CD4-positive, alpha-beta memory T cell (primary cell): ENCODE results near the gene TBC1D20. TPM values are rescaled to one million over a fixed set of nuclear protein-coding genes. Genes with fewer than 3 reads are reported as not detected.
A peak's percentile ranks its signal among the peaks of the same experiment; 100 is the strongest.

Experiments used
- CTCF ChIA-PET: fragments of 350-600 bp; sonication (Branson Sonifier 250); formaldehyde crosslinking; loops from one replicate; lab custom pipeline; 2021; ENCODE audit warnings: inconsistent platforms; ENCODE audit not compliant: partially characterized antibody; lab: Charles Lee
- POLR2A ChIA-PET: fragments of 350-600 bp; sonication (Branson Sonifier 250); formaldehyde crosslinking; loops from one replicate; lab custom pipeline; 2021; ENCODE audit not compliant: partially characterized antibody; lab: Charles Lee
- DNase-seq, 5 donors: peaks; one replicate each; pipeline versions ENCODE4 v3.0.0 to v3.0.0-alpha.2; 2020 to 2022; ENCODE audit warnings: mixed read lengths in 1 of 5
- H3K27ac ChIP-seq: one replicate; pipeline ENCODE4 v1.7.0; 2013; ENCODE audit warnings: low read depth, low read length
- H3K27me3 ChIP-seq: 2 replicates; pipeline ENCODE4 v1.7.0; 2013; ENCODE audit warnings: mild to moderate bottlenecking, low read length, moderate library complexity; ENCODE audit not compliant: insufficient read depth
- H3K36me3 ChIP-seq: 2 replicates; pipeline ENCODE4 v1.7.0; 2013; ENCODE audit warnings: mild to moderate bottlenecking, low read length, moderate library complexity; ENCODE audit not compliant: insufficient read depth
- H3K4me1 ChIP-seq: 2 replicates; pipeline ENCODE4 v1.7.0; 2013; ENCODE audit warnings: mild to moderate bottlenecking, low read length, moderate library complexity; ENCODE audit not compliant: insufficient read depth
- H3K4me3 ChIP-seq, 2 donors: one replicate each; pipeline ENCODE4 v1.7.0; 2013; ENCODE audit warnings: low read length in 2 of 2, mild to moderate bottlenecking in 1 of 2
- H3K9me3 ChIP-seq, 2 donors: one replicate each; pipeline ENCODE4 v1.7.0; 2013; ENCODE audit warnings: low read length in 2 of 2, control low read depth in 1 of 2; ENCODE audit not compliant: control insufficient read depth in 1 of 2
- H3K27ac Mint-ChIP-seq, 7 donors: one replicate each; pipeline ENCODE4 v1.8.0; 2020 to 2021; ENCODE audit warnings: mixed read lengths in 7 of 7, mild to moderate bottlenecking in 6 of 7, inconsistent platforms in 3 of 7, moderate library complexity in 3 of 7
- H3K27me3 Mint-ChIP-seq, 2 donors: one replicate each; pipeline ENCODE4 v1.8.0; 2020 to 2021; ENCODE audit warnings: mixed read lengths in 2 of 2
- H3K36me3 Mint-ChIP-seq, 2 donors: one replicate each; pipeline ENCODE4 v1.8.0; 2020 to 2021; ENCODE audit warnings: mixed read lengths in 2 of 2, inconsistent platforms in 1 of 2, mild to moderate bottlenecking in 1 of 2
- H3K4me1 Mint-ChIP-seq, 4 donors: one replicate each; pipeline ENCODE4 v1.8.0; 2020 to 2021; ENCODE audit warnings: mixed read lengths in 4 of 4, mild to moderate bottlenecking in 1 of 4
- H3K4me3 Mint-ChIP-seq, 8 donors: one replicate each; pipeline ENCODE4 v1.8.0; 2020 to 2021; ENCODE audit warnings: mixed read lengths in 8 of 8, mild to moderate bottlenecking in 7 of 8, moderate library complexity in 6 of 8, inconsistent platforms in 3 of 8
- H3K9me3 Mint-ChIP-seq, 8 donors: one replicate each; pipeline ENCODE4 v1.8.0; 2020 to 2021; ENCODE audit warnings: mixed read lengths in 8 of 8, mild to moderate bottlenecking in 5 of 8, inconsistent platforms in 3 of 8, moderate library complexity in 1 of 8
- intact Hi-C: fragments of 100-400 bp; cut with micrococcal nuclease; formaldehyde crosslinking; loops from one replicate; pipeline ENCODE4 v1.15.1; 2023
- polyA plus RNA-seq, 2 donors: library from polyadenylated mRNA; unstranded; fragments of 300-500 nt; fragmentation: Illumina TruSeq; gene quantifications; one replicate each; pipeline ENCODE4 v1.2.3, GENCODE V29; 2021
- total RNA-seq, 2 experiments: library from RNA; stranded (reverse); gene quantifications; one replicate each; pipeline ENCODE4 v1.2.3, GENCODE V29; 2021

Gene TBC1D20
- total and polyA plus RNA-seq, 4 experiments from 2014 or later, result 19.3 to 42.9 (median 32.5) TPM

DNA sequence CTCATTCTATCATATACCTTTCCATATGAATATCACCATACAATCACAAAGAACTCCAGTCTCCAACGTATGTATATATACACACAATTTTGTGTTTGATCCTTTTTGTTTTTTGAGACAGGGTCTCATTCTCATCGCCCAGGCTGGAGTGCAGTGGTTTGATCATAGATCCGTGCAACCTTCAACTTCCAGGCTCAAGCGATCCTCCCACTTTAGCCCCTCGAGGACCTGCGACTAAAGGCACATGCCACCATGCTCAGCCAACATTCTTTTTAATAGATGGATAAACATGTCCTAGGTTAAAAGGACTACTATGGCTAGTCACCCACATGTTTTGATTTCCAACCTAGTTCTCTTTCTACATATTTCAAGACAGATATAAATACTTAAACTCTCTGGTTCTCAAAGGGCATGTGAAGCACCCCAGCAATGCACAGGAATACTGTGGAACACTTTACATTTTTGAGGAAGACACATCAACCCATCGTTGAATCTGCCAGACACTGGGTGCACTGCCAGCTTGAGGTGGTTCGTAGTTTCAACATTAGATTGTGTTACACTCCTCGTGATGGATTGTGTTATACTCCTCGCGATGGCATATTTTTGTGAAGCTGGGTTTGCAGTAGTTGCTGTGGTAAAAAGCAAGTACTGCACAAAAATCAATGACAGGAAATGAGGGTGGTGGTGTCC is 40.9 kb upstream of the TBC1D20 start:
- ChIA-PET POLR2A (interaction anchor here (0.7 kb wide), 1 partner anchor 11 kb away, joined by 3 read pairs; no protein-coding TSS in a partner anchor), CTCF (interaction anchor here (1.0 kb wide), 1 partner anchor 142 kb away, joined by 3 read pairs; no protein-coding TSS in a partner anchor)
- Mint-ChIP-seq H3K36me3 (peaks cover 50 to 66% of the 10 kb centered on the region in 2 donors), H3K4me3 (no peak overlapping the region), H3K27me3 (no peaks in the 10 kb centered on the region), H3K27ac (peak overlapping the region in 2 of 7 donors; percentile 11 to 43), H3K9me3 (no peaks in the 10 kb centered on the region), H3K4me1 (no peaks in the 10 kb centered on the region)
- Histone ChIP-seq H3K9me3 (no peaks in the 10 kb centered on the region), H3K4me3 (no peak overlapping the region), H3K36me3 (peaks cover 62% of the 10 kb centered on the region), H3K27me3 (no peaks in the 10 kb centered on the region), H3K4me1 (no peaks in the 10 kb centered on the region), H3K27ac (no peak overlapping the region)
- intact Hi-C loops, result no loop called here
- no peak for DNase-seq

GRCh38 chr20:497979-498378 is 35.6 kb upstream of the TBC1D20 start:
- H3K27ac Mint-ChIP-seq, result no peak overlapping the region
- no peak overlapping the region for H3K4me3 Mint-ChIP-seq
- no peaks in the 10 kb centered on the region for H3K4me1 ChIP-seq
- peaks cover 54 to 70% of the 10 kb centered on the region in 2 donors for H3K36me3 Mint-ChIP-seq
- no peaks in the 10 kb centered on the region for H3K4me1 Mint-ChIP-seq
- ChIA-PET POLR2A (no interaction called here), CTCF (no interaction called here)
- H3K36me3 ChIP-seq, result peaks cover 59% of the 10 kb centered on the region
- no peak for DNase-seq
- H3K27ac ChIP-seq, result no peak overlapping the region
- H3K4me3 ChIP-seq, result no peak overlapping the region
- intact Hi-C loops, result no loop called here
- H3K27me3 Mint-ChIP-seq, result no peaks in the 10 kb centered on the region
- H3K9me3 ChIP-seq, result no peaks in the 10 kb centered on the region
- H3K27me3 ChIP-seq, result no peaks in the 10 kb centered on the region
- H3K9me3 Mint-ChIP-seq, result no peaks in the 10 kb centered on the region

DNA sequence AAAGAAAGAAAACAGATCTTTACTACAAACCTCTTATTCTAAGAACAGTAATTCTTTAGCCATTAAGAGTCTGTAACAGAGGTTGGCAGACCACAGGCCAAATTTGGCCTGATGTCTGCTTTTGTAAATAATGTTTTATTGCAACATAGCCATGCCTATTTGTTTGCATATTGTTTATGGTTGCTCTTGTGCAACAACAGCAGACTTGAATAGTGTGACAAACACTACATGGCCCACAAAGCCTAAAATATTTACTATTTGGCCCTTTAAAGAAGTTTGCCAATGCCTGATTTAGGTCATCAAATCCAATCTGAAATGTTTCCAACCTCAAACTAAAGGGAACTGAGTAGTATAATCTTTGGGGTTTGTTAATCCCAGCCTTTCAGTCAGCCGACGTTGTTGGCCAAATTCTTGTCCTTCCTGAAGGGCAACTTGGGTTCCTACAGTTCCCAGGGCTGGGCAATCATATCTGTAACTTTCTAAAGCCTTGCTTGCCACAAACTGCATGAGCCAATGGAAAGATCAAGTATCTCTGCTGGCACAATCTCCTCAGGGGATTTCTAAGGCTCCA is 33.9 kb upstream of the TBC1D20 start:
- H3K27me3 Mint-ChIP-seq, result no peaks in the 10 kb centered on the region
- peaks cover 53 to 74% of the 10 kb centered on the region in 2 donors for H3K36me3 Mint-ChIP-seq
- H3K27ac Mint-ChIP-seq, result peak overlapping the region in 1 of 7 donors; percentile 57
- Histone ChIP-seq H3K4me1 (no peaks in the 10 kb centered on the region), H3K4me3 (no peak overlapping the region), H3K9me3 (no peaks in the 10 kb centered on the region), H3K27ac (no peak overlapping the region), H3K27me3 (no peaks in the 10 kb centered on the region), H3K36me3 (peaks cover 54% of the 10 kb centered on the region)
- H3K9me3 Mint-ChIP-seq, result no peaks in the 10 kb centered on the region
- no peak overlapping the region for H3K4me3 Mint-ChIP-seq
- intact Hi-C loops, result no loop called here
- DNase-seq, result no peak
- ChIA-PET CTCF (no interaction called here), POLR2A (no interaction called here)
- no peaks in the 10 kb centered on the region for H3K4me1 Mint-ChIP-seq

GRCh38 chr20:492159-492558 is 29.8 kb upstream of the TBC1D20 start:
- no peaks in the 10 kb centered on the region for H3K4me1 ChIP-seq
- no peaks in the 10 kb centered on the region for H3K27me3 Mint-ChIP-seq
- peaks cover 59% of the 10 kb centered on the region for H3K36me3 ChIP-seq
- ChIA-PET CTCF (interaction anchor here (1.0 to 1.6 kb wide), 2 partner anchors 13 to 137 kb away, joined by 3 to 5 read pairs; no protein-coding TSS in a partner anchor), POLR2A (interaction anchor here (1.1 kb wide), 1 partner anchor 11 kb away, joined by 3 read pairs; no protein-coding TSS in a partner anchor)
- no peak for DNase-seq
- H3K9me3 ChIP-seq, result no peaks in the 10 kb centered on the region
- intact Hi-C loops, result no loop called here
- peaks cover 55 to 75% of the 10 kb centered on the region in 2 donors for H3K36me3 Mint-ChIP-seq
- H3K27me3 ChIP-seq, result no peaks in the 10 kb centered on the region
- no peak overlapping the region for H3K4me3 ChIP-seq
- H3K4me3 Mint-ChIP-seq, result no peak overlapping the region
- no peaks in the 10 kb centered on the region for H3K9me3 Mint-ChIP-seq
- H3K27ac ChIP-seq, result no peak overlapping the region
- H3K4me1 Mint-ChIP-seq, result no peaks in the 10 kb centered on the region
- no peak overlapping the region for H3K27ac Mint-ChIP-seq

- intact Hi-C loops, result no loop called here
- ChIA-PET POLR2A (no interaction called here), CTCF (interaction anchor here (0.6 to 2.2 kb wide), 2 partner anchors 107 to 133 kb away, joined by 4 to 9 read pairs; partner anchors contain the start of gene TRIB3)
- Mint-ChIP-seq H3K4me3 (no peak overlapping the region), H3K9me3 (no peaks in the 10 kb centered on the region), H3K27ac (no peak overlapping the region), H3K36me3 (peaks cover 60 to 83% of the 10 kb centered on the region in 2 donors), H3K4me1 (no peaks in the 10 kb centered on the region), H3K27me3 (no peaks in the 10 kb centered on the region)
- DNase-seq, result no peak
- H3K4me3 ChIP-seq, result no peak overlapping the region
- H3K27me3 ChIP-seq, result no peaks in the 10 kb centered on the region
- H3K36me3 ChIP-seq, result peaks cover 62% of the 10 kb centered on the region
- no peaks in the 10 kb centered on the region for H3K4me1 ChIP-seq
- no peak overlapping the region for H3K27ac ChIP-seq
- H3K9me3 ChIP-seq, result no peaks in the 10 kb centered on the region
These were observed 25.3 kb upstream of the TBC1D20 start for GRCh38 chr20:487655-488054.

DNA sequence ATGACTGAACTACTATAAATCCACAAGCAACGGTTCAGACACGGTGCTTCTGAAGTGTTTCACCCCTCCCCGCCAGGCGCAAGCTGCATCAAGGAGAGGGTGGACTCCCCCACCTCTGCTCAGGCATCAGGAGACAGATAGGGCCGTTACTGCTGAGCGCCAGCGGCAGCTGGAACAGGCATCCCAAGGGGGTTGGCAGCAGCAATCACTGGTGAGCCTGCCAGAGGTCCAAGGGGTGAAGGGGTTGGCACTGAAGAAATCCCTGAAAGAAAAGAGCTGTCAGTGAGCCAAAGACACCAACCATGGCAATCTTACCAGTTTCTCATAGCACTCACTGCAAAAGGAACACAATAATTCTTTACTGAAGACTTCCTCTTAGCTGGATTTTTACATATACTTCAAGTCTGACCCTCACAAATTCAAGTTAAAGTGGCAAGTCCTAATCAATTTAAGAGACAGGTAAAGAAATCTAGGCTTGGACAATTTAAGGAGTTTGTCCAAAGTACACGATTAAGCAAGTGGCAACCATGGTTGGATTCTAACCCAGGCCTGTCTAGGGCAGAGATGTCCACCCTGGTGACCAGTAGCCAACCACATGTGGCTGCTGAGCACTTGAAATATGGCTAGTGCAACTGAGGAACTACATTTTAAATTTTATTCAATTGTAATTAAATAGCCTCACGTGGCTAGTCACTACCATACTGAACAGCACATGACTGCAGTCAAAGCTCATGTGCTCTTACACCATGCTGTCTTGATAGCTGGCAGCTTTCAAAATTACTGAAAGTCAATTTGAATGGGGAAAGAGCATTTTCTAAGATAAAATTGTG is 21.7 kb upstream of the TBC1D20 start:
- H3K36me3 Mint-ChIP-seq, result peaks cover 50 to 73% of the 10 kb centered on the region in 2 donors
- no peak for DNase-seq
- H3K27me3 Mint-ChIP-seq, result no peaks in the 10 kb centered on the region
- Histone ChIP-seq H3K4me1 (peaks cover 21% of the 10 kb centered on the region), H3K4me3 (no peak overlapping the region), H3K27ac (no peak overlapping the region), H3K36me3 (peaks cover 54% of the 10 kb centered on the region), H3K9me3 (no peaks in the 10 kb centered on the region), H3K27me3 (no peaks in the 10 kb centered on the region)
- H3K4me3 Mint-ChIP-seq, result no peak overlapping the region
- no peaks in the 10 kb centered on the region for H3K9me3 Mint-ChIP-seq
- ChIA-PET CTCF (interaction anchor here (1.2 to 9.9 kb wide), 2 partner anchors 130 to 161 kb away, joined by 3 to 132 read pairs; no protein-coding TSS in a partner anchor), POLR2A (interaction anchor here (1.0 kb wide), 1 partner anchor 130 kb away, joined by 3 read pairs; no protein-coding TSS in a partner anchor)
- H3K27ac Mint-ChIP-seq, result no peak overlapping the region
- intact Hi-C loops, result no loop called here
- H3K4me1 Mint-ChIP-seq, result peaks cover 12 to 24% (median 16%) of the 10 kb centered on the region in 4 donors
